CD14-positive monocyte (primary cell): Measurements from ENCODE around the gene FAM187B. TPM values are rescaled to one million over a fixed set of nuclear protein-coding genes. Genes with fewer than 3 reads are reported as not detected.

Experiments
- DNase-seq, 3 donors: peaks; one replicate each; pipeline ENCODE4 v3.0.0-alpha.2; 2011 to 2022
- H2AFZ ChIP-seq: 2 replicates; pipeline ENCODE4 v1.6.0; 2012; ENCODE audit warnings: mild to moderate bottlenecking, low read depth, low read length, inconsistent platforms; ENCODE audit not compliant: insufficient read depth, poor library complexity, severe bottlenecking
- H3K27ac ChIP-seq, 2 donors: 1 replicate in 1 of 2; 2 replicates in 1 of 2; pipeline ENCODE4 v1.5.1; 2012 to 2013; ENCODE audit warnings: low read length in 2 of 2, control low read depth in 1 of 2, inconsistent platforms in 1 of 2, low read depth in 1 of 2, mild to moderate bottlenecking in 1 of 2
- H3K27me3 ChIP-seq, 2 donors: one replicate each; pipeline versions ENCODE4 v1.6.0 to v1.6.1; 2011 to 2013; ENCODE audit warnings: low read length in 2 of 2; ENCODE audit not compliant: control insufficient read depth in 2 of 2, insufficient read depth in 2 of 2
- H3K36me3 ChIP-seq, 2 donors: replicated peaks in 1 of 2; 1 replicate in 1 of 2; 2 replicates in 1 of 2; pipeline versions ENCODE4 v1.5.1 to v1.6.1; 2012 to 2013; ENCODE audit warnings: low read length in 2 of 2, control low read depth in 1 of 2, inconsistent platforms in 1 of 2, mild to moderate bottlenecking in 1 of 2; ENCODE audit not compliant: insufficient read depth in 2 of 2, control insufficient read depth in 1 of 2
- H3K4me1 ChIP-seq, 2 donors: 1 replicate in 1 of 2; 2 replicates in 1 of 2; pipeline versions ENCODE4 v1.5.1 to v1.6.1; 2012 to 2013; ENCODE audit warnings: low read length in 2 of 2, control low read depth in 1 of 2, inconsistent platforms in 1 of 2, mild to moderate bottlenecking in 1 of 2, moderate library complexity in 1 of 2; ENCODE audit not compliant: insufficient read depth in 2 of 2, control insufficient read depth in 1 of 2
- H3K4me2 ChIP-seq: replicated peaks from 2 replicates; pipeline ENCODE3; 2012; ENCODE audit warnings: low read length, moderate library complexity, mild to moderate bottlenecking; ENCODE audit not compliant: poor library complexity, severe bottlenecking; ENCODE audit errors: extremely low read depth
- H3K4me3 ChIP-seq, 3 experiments: fragments of 200-600 bp in 1 of 3; sonication (generic) in 1 of 3; replicated peaks in 1 of 3; 1 replicate in 2 of 3; 2 replicates in 1 of 3; pipeline ENCODE4 v1.5.1; 2011 to 2013; ENCODE audit warnings: low read length in 3 of 3, mild to moderate bottlenecking in 3 of 3, control low read depth in 2 of 3, low read depth in 2 of 3, inconsistent platforms in 1 of 3, moderate library complexity in 1 of 3
- H3K79me2 ChIP-seq: 2 replicates; pipeline ENCODE4 v1.6.0; 2012; ENCODE audit warnings: mild to moderate bottlenecking, control low read depth, inconsistent platforms, low read length, moderate library complexity; ENCODE audit not compliant: insufficient read depth
- H3K9ac ChIP-seq: 2 replicates; pipeline ENCODE4 v1.6.0; 2017; ENCODE audit warnings: low read length, mild to moderate bottlenecking; ENCODE audit not compliant: insufficient read depth, poor library complexity, severe bottlenecking
- H3K9me3 ChIP-seq, 2 donors: replicated peaks in 1 of 2; 1 replicate in 1 of 2; 2 replicates in 1 of 2; pipeline versions ENCODE4 v1.5.1 to v1.6.1; 2012 to 2013; ENCODE audit warnings: low read length in 2 of 2, control low read depth in 1 of 2; ENCODE audit not compliant: control insufficient read depth in 1 of 2, insufficient read depth in 1 of 2
- H4K20me1 ChIP-seq: 2 replicates; pipeline ENCODE4 v1.6.0; 2012; ENCODE audit warnings: mild to moderate bottlenecking, low read length, control low read depth, moderate library complexity; ENCODE audit not compliant: insufficient read depth
- H3K27ac Mint-ChIP-seq, 7 donors: one replicate each; pipeline ENCODE4 v1.8.0; 2020; ENCODE audit warnings: mild to moderate bottlenecking in 7 of 7, mixed read lengths in 7 of 7, moderate library complexity in 6 of 7, inconsistent platforms in 2 of 7
- H3K27me3 Mint-ChIP-seq, 3 donors: one replicate each; pipeline ENCODE4 v1.8.0; 2021 to 2022; ENCODE audit warnings: low read depth in 3 of 3, mild to moderate bottlenecking in 3 of 3, mixed read lengths in 3 of 3, moderate library complexity in 3 of 3, inconsistent platforms in 1 of 3
- H3K36me3 Mint-ChIP-seq, 2 donors: one replicate each; pipeline ENCODE4 v1.8.0; 2020; ENCODE audit warnings: mixed read lengths in 2 of 2, inconsistent platforms in 1 of 2, mild to moderate bottlenecking in 1 of 2
- H3K4me1 Mint-ChIP-seq: one replicate; pipeline ENCODE4 v1.8.0; 2020; ENCODE audit warnings: mild to moderate bottlenecking, mixed read lengths
- H3K4me3 Mint-ChIP-seq, 2 donors: one replicate each; pipeline ENCODE4 v1.8.0; 2020; ENCODE audit warnings: mild to moderate bottlenecking in 2 of 2, mixed read lengths in 2 of 2, moderate library complexity in 1 of 2
- H3K9me3 Mint-ChIP-seq, 7 donors: one replicate each; pipeline ENCODE4 v1.8.0; 2020 to 2022; ENCODE audit warnings: mixed read lengths in 7 of 7, mild to moderate bottlenecking in 6 of 7, moderate library complexity in 6 of 7, inconsistent platforms in 2 of 7
- CTCF ChIP-seq: fragments of 200-600 bp; IDR thresholded peaks from one replicate; pipeline ENCODE4 v1.8.0; 2022; ENCODE audit warnings: antibody characterized with exemption, mild to moderate bottlenecking
- WGBS: methylation state at CpG from one replicate; pipeline ENCODE4 v1.1.5; 2013; ENCODE audit warnings: missing lambda C conversion rate; ENCODE audit not compliant: insufficient coverage; 5-methylcytosine and 5-hydroxymethylcytosine counted together
- intact Hi-C, 2 donors: fragments of 100-400 bp; cut with micrococcal nuclease; formaldehyde crosslinking; loops; one replicate each; pipeline versions ENCODE4 v1.15.0 to v1.15.1; 2023
- polyA plus RNA-seq, 3 donors: library from polyadenylated mRNA; depleted of rRNA in 1 of 3; unstranded in 2 of 3; stranded (reverse) in 1 of 3; fragments of 300-500 nt in 2 of 3; fragments of >200 nt in 1 of 3; fragmentation: Illumina TruSeq in 2 of 3; gene quantifications; 1 replicate in 2 of 3; 2 replicates in 1 of 3; pipeline ENCODE4 v1.2.3, GENCODE V29; 2012 to 2021

FAM187B gene
- polyA plus RNA-seq, 3 donors, result not detected

GRCh38 chr19:35208121-35208520, 20.4 kb downstream of the FAM187B start:
- no peaks in the 10 kb centered on the region for H4K20me1 ChIP-seq
- H3K9me3 Mint-ChIP-seq, result peaks cover 0 to 10% (median 4%) of the 10 kb centered on the region in 7 donors
- no peaks in the 10 kb centered on the region for H3K9me3 ChIP-seq
- no peak overlapping the region for H3K4me3 Mint-ChIP-seq
- H3K36me3 ChIP-seq, result no peaks in the 10 kb centered on the region
- H3K27ac ChIP-seq, result no peak overlapping the region
- intact Hi-C loops, result loop anchor here in 1 of 2 donors (10.0 kb wide), 1 partner anchor 57 kb away; the partner anchor contains the start of gene USF2
- H3K27ac Mint-ChIP-seq, result peak overlapping the region in 3 of 7 donors; percentile 19 to 40 (median 34)
- no peak overlapping the region for H3K4me2 ChIP-seq
- H3K36me3 Mint-ChIP-seq, result peaks cover 2 to 4% of the 10 kb centered on the region in 2 donors
- peaks cover 0 to 2% (median 0%) of the 10 kb centered on the region in 3 donors for H3K27me3 Mint-ChIP-seq
- H3K79me2 ChIP-seq, result no peaks in the 10 kb centered on the region
- no peak overlapping the region for H3K9ac ChIP-seq
- H3K4me3 ChIP-seq, result no peak overlapping the region
- H2AFZ ChIP-seq, result no peak overlapping the region
- peaks cover 59 to 62% of the 10 kb centered on the region in 2 donors for H3K4me1 ChIP-seq
- WGBS, result 84% methylated on average over 5 of the region's 8 CpGs
- DNase-seq, result no peak
- peaks cover 66% of the 10 kb centered on the region for H3K4me1 Mint-ChIP-seq
- TF ChIP-seq CTCF, result no peak
- H3K27me3 ChIP-seq, result no peaks in the 10 kb centered on the region

DNA sequence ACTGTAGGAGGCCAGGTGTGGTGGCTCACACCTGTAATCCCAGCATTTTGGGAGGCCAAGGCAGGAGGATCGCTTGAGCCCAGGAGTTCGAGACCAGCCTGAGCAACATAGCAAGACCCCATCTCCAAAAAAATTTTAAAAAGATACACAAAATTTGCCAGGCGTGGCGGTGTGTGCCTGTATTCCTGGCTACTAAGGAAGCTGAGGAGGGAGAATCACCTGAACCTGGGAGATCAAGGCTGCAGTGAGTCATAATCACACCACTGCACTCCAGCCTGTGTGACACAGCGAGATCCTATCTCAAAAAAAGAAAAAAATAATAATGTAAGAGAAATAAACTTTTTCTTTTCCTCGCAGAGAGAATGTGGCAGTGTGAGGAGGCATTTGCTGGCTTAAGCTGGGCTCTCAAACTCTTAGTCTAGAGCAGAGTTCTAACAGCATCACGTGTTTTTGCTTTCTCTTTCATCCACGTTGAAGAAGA, 21.1 kb downstream of the FAM187B start:
- peaks cover 0 to 2% (median 0%) of the 10 kb centered on the region in 3 donors for H3K27me3 Mint-ChIP-seq
- H3K36me3 Mint-ChIP-seq, result peaks cover 2 to 4% of the 10 kb centered on the region in 2 donors
- intact Hi-C loops, result loop anchor here in 1 of 2 donors (10.0 kb wide), 1 partner anchor 57 kb away; the partner anchor contains the start of gene USF2
- peaks cover 0 to 10% (median 4%) of the 10 kb centered on the region in 7 donors for H3K9me3 Mint-ChIP-seq
- Histone ChIP-seq H3K9ac (no peak overlapping the region), H4K20me1 (no peaks in the 10 kb centered on the region), H2AFZ (no peak overlapping the region), H3K27me3 (no peaks in the 10 kb centered on the region), H3K4me1 (peaks cover 52 to 55% of the 10 kb centered on the region in 2 donors), H3K4me3 (no peak overlapping the region), H3K9me3 (no peaks in the 10 kb centered on the region), H3K27ac (no peak overlapping the region), H3K79me2 (no peaks in the 10 kb centered on the region), H3K4me2 (no peak overlapping the region), H3K36me3 (no peaks in the 10 kb centered on the region)
- DNase-seq, result no peak
- 100% methylated on average over 2 of the region's 8 CpGs for WGBS
- TF ChIP-seq CTCF, result no peak
- H3K27ac Mint-ChIP-seq, result peak overlapping the region in 1 of 7 donors; percentile 50
- peaks cover 59% of the 10 kb centered on the region for H3K4me1 Mint-ChIP-seq
- H3K4me3 Mint-ChIP-seq, result no peak overlapping the region
